OCI-LY1 (cell line): ENCODE results near the gene GATA2.

Source experiments
- CTCF ChIP-seq: fragments of 200-600 bp; sonication (generic), shearing (Covaris generic); IDR thresholded peaks from 2 replicates; pipeline ENCODE4 v1.5.1; 2017; ENCODE audit warnings: mild to moderate bottlenecking, antibody characterized with exemption, low read length, moderate library complexity, mixed read lengths
- EZH2 ChIP-seq: fragments of 200-600 bp; sonication (generic), shearing (Covaris generic); IDR thresholded peaks from 2 replicates; pipeline ENCODE4 v1.8.0; 2017; ENCODE audit warnings: borderline replicate concordance, mixed run types, mild to moderate bottlenecking, antibody characterized with exemption, low read length, moderate library complexity, mixed read lengths

- TF ChIP-seq CTCF (no peak), EZH2 (no peak)
Measured at GRCh38 chr3:128490650-128490914, 2.4 kb downstream of the GATA2 start.
